KMS-11 (cell line): Measurements from ENCODE around the gene ATG9A.

ENCODE experiments used
- H2AFZ ChIP-seq: fragments of 200-600 bp; sonication (generic); 2 replicates; pipeline ENCODE4 v1.6.1; 2016; ENCODE audit warnings: antibody characterized with exemption, mixed run types, low read depth
- H3K27ac ChIP-seq: fragments of 200-600 bp; sonication (generic); 2 replicates; pipeline ENCODE4 v1.6.1; 2016; ENCODE audit warnings: mild to moderate bottlenecking, mixed run types
- H3K27me3 ChIP-seq: fragments of 200-600 bp; sonication (generic); 2 replicates; pipeline ENCODE4 v1.6.1; 2017; ENCODE audit warnings: mild to moderate bottlenecking, low read depth, mixed run types, moderate library complexity; ENCODE audit not compliant: insufficient read depth
- H3K36me3 ChIP-seq: fragments of 200-600 bp; sonication (generic); 2 replicates; pipeline ENCODE4 v1.6.1; 2017; ENCODE audit warnings: mild to moderate bottlenecking, mixed run types; ENCODE audit not compliant: insufficient read depth
- H3K4me1 ChIP-seq: fragments of 200-600 bp; sonication (generic); 2 replicates; pipeline ENCODE4 v1.6.1; 2016; ENCODE audit warnings: mild to moderate bottlenecking, low read depth, mixed run types; ENCODE audit not compliant: poor library complexity, severe bottlenecking
- H3K4me2 ChIP-seq: fragments of 200-600 bp; sonication (generic); 2 replicates; pipeline ENCODE4 v1.7.0; 2016; ENCODE audit warnings: mild to moderate bottlenecking, mixed run types
- H3K4me3 ChIP-seq: fragments of 200-600 bp; sonication (generic); IDR thresholded peaks from 2 replicates; pipeline ENCODE4 v1.6.1; 2017; ENCODE audit warnings: low read depth, low read length, mixed read lengths; ENCODE audit not compliant: insufficient read depth
- H3K79me2 ChIP-seq: fragments of 200-600 bp; sonication (generic); 2 replicates; pipeline ENCODE4 v1.6.1; 2016; ENCODE audit warnings: low read depth, mixed run types; ENCODE audit not compliant: insufficient read depth
- H3K9ac ChIP-seq: fragments of 200-600 bp; sonication (generic); 2 replicates; pipeline ENCODE4 v1.6.1; 2016; ENCODE audit warnings: mild to moderate bottlenecking, mixed run types
- H4K20me1 ChIP-seq: fragments of 200-600 bp; sonication (generic); 2 replicates; pipeline ENCODE4 v1.6.1; 2016; ENCODE audit warnings: mild to moderate bottlenecking, mixed run types; ENCODE audit not compliant: insufficient read depth
- TF ChIP-seq, protein P1 (sequence below): fragments of 200-600 bp; sonication (generic); conservative IDR thresholded peaks from 2 replicates; pipeline ENCODE4 v1.6.1; 2017; ENCODE audit warnings: low read depth, mild to moderate bottlenecking, antibody characterized with exemption, low read length, moderate library complexity, mixed read lengths

ATG9A gene

DNA sequence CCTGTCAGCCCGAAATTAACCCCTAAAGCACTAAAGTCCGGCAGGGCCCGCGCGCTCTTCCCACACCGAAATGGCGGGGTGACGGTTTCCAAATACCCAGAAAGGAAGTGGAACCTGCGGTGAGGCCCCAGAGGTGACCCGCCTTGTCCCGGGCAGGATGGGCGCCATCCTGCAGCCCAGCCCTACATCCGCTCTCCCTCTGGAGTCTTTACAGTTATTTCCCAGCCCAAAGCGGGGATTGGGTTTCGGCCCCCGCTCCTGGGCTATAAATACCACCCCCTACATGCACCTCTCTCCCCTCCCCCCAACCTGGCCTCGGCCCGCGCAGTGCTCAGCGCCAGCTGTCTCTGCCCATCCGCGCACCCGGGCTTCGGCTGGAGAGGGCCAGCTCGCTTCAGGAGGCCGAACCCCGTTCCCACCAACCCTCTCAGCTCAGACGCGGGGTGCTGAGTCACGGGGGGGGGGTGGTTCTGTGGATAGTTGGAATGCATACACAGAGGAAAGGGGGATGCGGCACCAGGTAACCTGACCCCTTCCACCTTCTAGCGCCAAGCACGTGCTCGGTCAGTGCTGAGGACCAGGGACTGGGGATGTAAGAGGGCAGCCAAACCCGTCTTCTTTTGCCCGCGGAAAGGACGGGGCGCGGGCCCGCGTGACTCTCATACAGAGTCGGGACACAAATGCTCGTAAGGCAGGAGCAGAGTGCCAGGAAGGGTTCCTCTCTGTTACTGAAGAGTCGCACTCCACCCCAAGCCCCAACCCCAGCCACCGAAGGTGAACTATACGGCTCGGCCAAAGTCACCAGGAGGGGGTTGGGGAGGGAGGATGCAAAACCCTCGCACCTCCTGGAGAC is 23.7 kb upstream of the ATG9A start, which contains the start of gene TUBA4B:
TSS of gene TUBA4B (plus strand) at position 344 of the 853 bp plus-strand sequence. CDS start at position 509, 165 bp downstream.
- TF ChIP-seq, protein P1, sequence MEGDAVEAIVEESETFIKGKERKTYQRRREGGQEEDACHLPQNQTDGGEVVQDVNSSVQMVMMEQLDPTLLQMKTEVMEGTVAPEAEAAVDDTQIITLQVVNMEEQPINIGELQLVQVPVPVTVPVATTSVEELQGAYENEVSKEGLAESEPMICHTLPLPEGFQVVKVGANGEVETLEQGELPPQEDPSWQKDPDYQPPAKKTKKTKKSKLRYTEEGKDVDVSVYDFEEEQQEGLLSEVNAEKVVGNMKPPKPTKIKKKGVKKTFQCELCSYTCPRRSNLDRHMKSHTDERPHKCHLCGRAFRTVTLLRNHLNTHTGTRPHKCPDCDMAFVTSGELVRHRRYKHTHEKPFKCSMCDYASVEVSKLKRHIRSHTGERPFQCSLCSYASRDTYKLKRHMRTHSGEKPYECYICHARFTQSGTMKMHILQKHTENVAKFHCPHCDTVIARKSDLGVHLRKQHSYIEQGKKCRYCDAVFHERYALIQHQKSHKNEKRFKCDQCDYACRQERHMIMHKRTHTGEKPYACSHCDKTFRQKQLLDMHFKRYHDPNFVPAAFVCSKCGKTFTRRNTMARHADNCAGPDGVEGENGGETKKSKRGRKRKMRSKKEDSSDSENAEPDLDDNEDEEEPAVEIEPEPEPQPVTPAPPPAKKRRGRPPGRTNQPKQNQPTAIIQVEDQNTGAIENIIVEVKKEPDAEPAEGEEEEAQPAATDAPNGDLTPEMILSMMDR: no peak
- H3K4me1 ChIP-seq: peaks cover 22% of the 10 kb centered on the region
- H3K4me3 ChIP-seq: peak within 1 kb of the TSS; percentile 80
- H3K27me3 ChIP-seq: peaks cover 22% of the 10 kb centered on the region; the same call in 1 of the 2 replicates
- peak within 1 kb of the TSS; percentile 56 for H3K27ac ChIP-seq
- H3K4me2 ChIP-seq: peak within 1 kb of the TSS; percentile 85
- peak within 1 kb of the TSS; percentile 91 for H2AFZ ChIP-seq
- no peaks in the 10 kb centered on the region for H3K36me3 ChIP-seq
- peak within 1 kb of the TSS; percentile 77 for H3K9ac ChIP-seq
- H3K79me2 ChIP-seq: peaks cover 6% of the 10 kb centered on the region; the same call in 1 of the 2 replicates
- no peaks in the 10 kb centered on the region for H4K20me1 ChIP-seq

DNA sequence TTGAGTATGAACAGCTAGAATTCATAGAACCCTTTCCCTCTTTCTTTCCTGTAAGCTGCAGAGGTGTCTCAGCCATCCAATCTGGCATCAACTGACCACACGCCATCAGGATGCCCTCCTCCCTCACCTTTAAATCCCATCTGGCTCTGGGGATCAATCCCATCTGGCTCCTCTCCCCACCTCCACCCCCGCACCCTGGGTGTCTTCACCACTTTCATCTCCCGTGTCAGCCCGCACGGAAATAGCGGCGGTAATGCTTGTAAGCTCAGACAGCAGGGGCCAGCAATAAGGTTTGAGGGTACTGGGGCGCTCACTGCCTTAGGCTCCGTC is 23.1 kb upstream of the ATG9A start:
- peak overlapping the region; percentile 64 for H2AFZ ChIP-seq
- H3K9ac ChIP-seq: peak overlapping the region; percentile 77; the same call in 1 of the 2 replicates
- H3K27me3 ChIP-seq: peaks cover 22% of the 10 kb centered on the region; the same call in 1 of the 2 replicates
- no peaks in the 10 kb centered on the region for H4K20me1 ChIP-seq
- peak overlapping the region; percentile 56; the same call in 1 of the 2 replicates for H3K27ac ChIP-seq
- TF ChIP-seq, protein P1: no peak
- H3K4me2 ChIP-seq: peak overlapping the region; percentile 85
- peaks cover 22% of the 10 kb centered on the region for H3K4me1 ChIP-seq
- H3K4me3 ChIP-seq: peak overlapping the region; percentile 80
- H3K36me3 ChIP-seq: no peaks in the 10 kb centered on the region
- H3K79me2 ChIP-seq: peaks cover 6% of the 10 kb centered on the region; the same call in 1 of the 2 replicates

DNA sequence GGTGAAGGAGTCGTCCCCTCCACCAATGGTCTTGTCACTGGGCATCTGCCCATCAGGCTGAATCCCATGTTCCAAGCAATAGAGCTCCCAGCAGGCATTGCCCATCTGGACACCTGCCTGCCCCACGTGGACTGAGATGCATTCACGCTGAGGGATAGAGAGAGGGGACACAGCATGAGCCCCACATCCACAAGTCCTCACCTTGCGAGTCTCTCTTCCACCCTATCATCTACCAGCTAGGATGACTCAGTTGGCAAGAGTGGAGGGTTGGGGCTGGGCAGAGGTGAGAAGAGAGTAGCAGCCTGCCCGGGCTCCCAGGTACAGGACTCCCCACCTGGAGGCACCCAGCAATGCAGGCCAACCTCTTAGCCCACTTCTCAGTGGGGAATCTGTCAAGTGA is 22.6 kb upstream of the ATG9A start:
- no peaks in the 10 kb centered on the region for H4K20me1 ChIP-seq
- peaks cover 22% of the 10 kb centered on the region; the same call in 1 of the 2 replicates for H3K27me3 ChIP-seq
- H3K4me2 ChIP-seq: peak overlapping the region; percentile 85
- H3K79me2 ChIP-seq: peaks cover 6% of the 10 kb centered on the region; the same call in 1 of the 2 replicates
- peaks cover 22% of the 10 kb centered on the region for H3K4me1 ChIP-seq
- TF ChIP-seq, protein P1: no peak
- H3K4me3 ChIP-seq: no peak overlapping the region
- H2AFZ ChIP-seq: no peak overlapping the region
- H3K9ac ChIP-seq: no peak overlapping the region
- H3K36me3 ChIP-seq: no peaks in the 10 kb centered on the region
- H3K27ac ChIP-seq: no peak overlapping the region

DNA sequence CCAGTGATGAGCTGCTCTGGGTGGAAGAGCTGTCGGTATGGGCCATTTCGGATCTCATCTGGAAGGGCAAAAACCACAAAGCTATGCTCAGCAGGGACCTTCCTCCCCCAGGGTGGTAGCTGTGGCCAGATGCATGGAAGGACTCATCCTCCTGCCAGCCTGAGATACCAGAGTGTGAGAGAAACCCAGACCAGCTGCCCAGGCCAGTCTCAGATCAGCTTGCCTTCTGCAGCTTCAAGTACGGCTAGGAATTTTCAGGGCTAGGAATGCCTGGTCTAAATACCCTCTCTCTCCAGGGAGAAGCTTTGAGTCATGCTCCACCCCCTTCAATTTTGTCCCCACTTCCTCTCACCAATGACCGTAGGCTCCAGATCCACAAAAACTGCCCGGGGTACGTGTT is 22.2 kb upstream of the ATG9A start:
- peaks cover 22% of the 10 kb centered on the region; the same call in 1 of the 2 replicates for H3K27me3 ChIP-seq
- peaks cover 22% of the 10 kb centered on the region for H3K4me1 ChIP-seq
- no peak overlapping the region for H3K9ac ChIP-seq
- TF ChIP-seq, protein P1: no peak
- H4K20me1 ChIP-seq: no peaks in the 10 kb centered on the region
- H3K27ac ChIP-seq: no peak overlapping the region
- no peak overlapping the region for H2AFZ ChIP-seq
- H3K36me3 ChIP-seq: no peaks in the 10 kb centered on the region
- H3K4me3 ChIP-seq: no peak overlapping the region
- H3K4me2 ChIP-seq: no peak overlapping the region; the same call in 1 of the 2 replicates
- peaks cover 6% of the 10 kb centered on the region; the same call in 1 of the 2 replicates for H3K79me2 ChIP-seq
